Measurements from ENCODE around the gene IRF7.
"Not testable (repeated sequence)": the region's sequence is repeated elsewhere in the genome, so short reads cannot be mapped to it uniquely, and the experiment has no call there.

Gene IRF7

GRCh38 chr11:581342-581741 lies 34.4 kb downstream of the IRF7 start:
- DNase-seq (ENCODE audit: low read depth, low spot score), result no peak

GRCh38 chr11:579830-580601 lies 35.7 kb downstream of the IRF7 start:
- DNase-seq (ENCODE audit: low read depth, low spot score), result no peak

GRCh38 chr11:578276-579035 lies 37.3 kb downstream of the IRF7 start:
- DNase-seq (ENCODE audit: low read depth, low spot score), result no peak

- DNase-seq (ENCODE audit: low read depth, low spot score), result no peak
These were observed 38.2 kb downstream of the IRF7 start for GRCh38 chr11:577611-577894.

- no peak for DNase-seq (ENCODE audit: low read depth, low spot score)
These were observed 38.7 kb downstream of the IRF7 start for GRCh38 chr11:576811-577610.

GRCh38 chr11:575996-576768 lies 39.6 kb downstream of the IRF7 start, which contains the start of gene PHRF1:
Gene PHRF1 (plus strand): TSS chr11:576470. CDS start chr11:581513, 5,043 bp downstream.
- peak; percentile 91 for DNase-seq (ENCODE audit: low read depth, low spot score)

- DNase-seq (ENCODE audit: low read depth, low spot score), result no peak
These were observed 40.3 kb downstream of the IRF7 start for GRCh38 chr11:575313-575995.

- no peak for DNase-seq (ENCODE audit: low read depth, low spot score)
These were observed 41.0 kb downstream of the IRF7 start for GRCh38 chr11:574632-575312.

GRCh38 chr11:574031-574570 lies 41.6 kb downstream of the IRF7 start:
- DNase-seq (ENCODE audit: low read depth, low spot score), result not testable (repeated sequence)

- no peak for DNase-seq (ENCODE audit: low read depth, low spot score)
These were observed 42.5 kb downstream of the IRF7 start for GRCh38 chr11:573146-573759.

- no peak for DNase-seq (ENCODE audit: low read depth, low spot score)
These were observed 44.0 kb downstream of the IRF7 start for GRCh38 chr11:571802-572185.

- DNase-seq (ENCODE audit: low read depth, low spot score), result no peak
These were observed 46.4 kb downstream of the IRF7 start for GRCh38 chr11:569158-569885.

GRCh38 chr11:568306-569157 lies 47.2 kb downstream of the IRF7 start:
- DNase-seq (ENCODE audit: low read depth, low spot score), result peak; percentile 77

GRCh38 chr11:567629-568292 lies 48.0 kb downstream of the IRF7 start:
- DNase-seq (ENCODE audit: low read depth, low spot score), result no peak

- no peak for DNase-seq (ENCODE audit: low read depth, low spot score)
These were observed 48.6 kb downstream of the IRF7 start for GRCh38 chr11:567011-567628.

- no peak for DNase-seq (ENCODE audit: low read depth, low spot score)
These were observed 49.7 kb downstream of the IRF7 start for GRCh38 chr11:565921-566509.
